Uterus (tissue), 2 donors: ENCODE measurements around the gene TRPC4AP.

Experiments
- CTCF ChIP-seq, 4 experiments: fragments of 200-600 bp in 2 of 4; fragments of 450-650 bp in 2 of 4; sonication (generic) in 2 of 4; IDR thresholded peaks; one replicate each; pipeline ENCODE4 v1.5.1; 2016 to 2019; ENCODE audit warnings: antibody characterized with exemption in 4 of 4, mild to moderate bottlenecking in 2 of 4, moderate library complexity in 1 of 4
- POLR2A ChIP-seq, 2 donors: fragments of 450-650 bp; IDR thresholded peaks; one replicate each; pipeline ENCODE4 v1.6.1; 2016; ENCODE audit warnings: antibody characterized with exemption in 2 of 2, mild to moderate bottlenecking in 1 of 2, moderate library complexity in 1 of 2

- TF ChIP-seq CTCF (IDR thresholded peaks at IDR 0.05) (no peak), POLR2A (IDR thresholded peaks at IDR 0.05) (no peak)
These were observed 135.7 kb downstream of the TRPC4AP start for GRCh38 chr20:34956751-34957472.
